Stimulated activated CD8-positive, alpha-beta memory T cell treated with anti-CD3 and anti-CD28 coated beads, Interleukin-12 subunit alpha, Interleukin-12 subunit beta, amount 100 ng/mL, for 1 hour (primary cell): ENCODE results near the gene GRIK4.

Source experiments
- DNase-seq: peaks from one replicate; pipeline ENCODE4 v3.0.0-alpha.2; 2020; ENCODE audit warnings: low read depth

Gene GRIK4

GRCh38 chr11:120675171-120675570 is 163.6 kb downstream of the GRIK4 start:
- DNase-seq = no peak

DNA sequence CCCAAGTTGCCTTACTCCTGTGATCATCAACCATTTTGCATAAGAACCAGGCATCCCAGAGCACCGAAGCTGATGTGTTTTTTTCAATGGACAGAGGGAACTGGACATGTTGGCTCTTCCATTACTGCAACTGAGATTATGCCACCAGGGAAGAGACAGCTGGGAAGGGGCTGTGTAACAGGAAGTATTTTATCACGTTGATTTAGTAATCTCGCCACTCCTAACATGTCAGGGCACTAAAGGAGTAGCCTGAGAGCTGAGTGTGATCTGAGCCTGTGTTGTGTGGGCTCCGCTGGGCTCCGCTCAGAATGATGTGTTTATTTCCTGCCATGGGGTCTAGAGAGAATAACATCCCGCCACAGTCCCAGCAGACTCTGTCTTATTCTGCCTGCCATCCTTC is 165.4 kb downstream of the GRIK4 start:
- DNase-seq = no peak

DNA sequence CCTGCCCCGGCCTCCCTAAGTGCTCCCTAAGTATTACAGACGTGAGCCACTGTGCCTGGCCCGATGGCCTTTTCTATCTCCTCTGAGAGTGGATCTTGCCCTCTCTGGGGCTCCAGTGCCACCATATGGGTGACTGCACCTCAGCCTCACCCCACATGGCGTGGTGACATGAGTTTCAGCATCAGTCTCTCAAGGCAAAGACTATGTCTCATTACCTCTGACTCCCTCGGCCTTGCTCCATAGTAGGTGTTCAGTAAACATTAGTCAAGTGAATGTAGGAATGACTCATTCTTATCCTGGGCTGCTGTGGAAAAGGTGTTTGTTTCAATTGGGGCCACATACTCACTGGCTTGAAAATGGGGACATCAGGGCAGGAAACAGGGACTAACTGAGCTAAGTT is 168.8 kb downstream of the GRIK4 start:
- DNase-seq = no peak

DNA sequence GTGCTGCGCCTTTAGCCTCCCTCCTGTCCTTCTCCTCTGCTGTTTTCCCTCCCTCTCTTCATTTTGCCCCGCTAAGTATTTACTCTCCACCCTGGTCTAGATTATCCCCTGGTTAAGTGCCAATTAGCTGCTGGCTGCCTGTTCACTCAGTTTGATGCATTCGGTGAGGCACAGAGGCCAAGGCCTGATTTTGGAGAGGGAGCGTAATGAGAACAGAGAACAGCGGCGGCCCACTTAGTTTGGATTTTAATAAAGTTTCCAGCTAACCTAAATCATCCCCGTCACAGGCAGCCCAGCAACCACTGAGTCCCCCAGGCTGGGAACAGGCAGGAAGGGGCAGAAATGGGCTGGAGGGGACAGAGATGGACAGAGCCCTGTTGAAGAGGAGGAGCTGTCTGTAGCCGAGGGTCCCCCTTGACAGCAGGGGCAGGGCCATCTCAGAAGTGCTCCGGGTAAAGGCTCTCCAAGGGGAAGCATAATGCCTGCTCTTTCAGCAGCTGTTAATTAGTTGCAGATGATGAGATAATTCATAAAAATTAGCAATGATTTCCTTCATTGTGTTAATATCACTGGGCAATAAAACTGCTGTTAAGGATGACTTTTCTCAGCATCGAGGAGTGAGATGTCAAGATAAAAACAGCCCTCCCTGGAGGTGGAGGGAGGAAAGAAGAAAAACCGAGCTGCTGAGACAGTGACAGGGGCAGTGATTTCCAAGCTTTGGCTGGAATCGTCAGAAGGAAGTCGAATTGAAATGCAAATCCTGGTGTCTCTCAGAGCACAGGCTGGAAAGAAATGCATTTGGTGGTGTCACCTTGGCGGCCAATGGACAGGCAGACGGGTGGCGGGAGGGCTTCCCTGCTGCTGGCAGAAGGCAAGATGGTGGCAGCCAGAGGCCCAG is 170.1 kb downstream of the GRIK4 start:
- DNase-seq = no peak

DNA sequence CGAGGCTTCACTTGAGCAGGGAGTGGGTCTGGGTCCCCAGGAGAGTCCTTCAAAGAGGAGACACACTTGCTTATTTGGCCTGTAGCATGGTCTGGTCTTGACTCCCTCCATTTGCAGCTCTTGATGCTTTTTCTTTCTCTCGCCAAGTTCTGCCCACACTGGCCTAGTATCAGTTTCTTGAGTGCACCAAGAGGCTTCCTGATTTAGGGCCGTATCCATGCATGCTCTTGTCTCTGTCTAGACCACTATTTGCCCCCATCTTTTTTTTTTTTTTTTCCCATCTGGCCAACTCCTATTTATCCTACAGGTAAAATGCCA is 170.7 kb downstream of the GRIK4 start:
- DNase-seq = no peak

- DNase-seq = no peak
Measured at GRCh38 chr11:120682866-120683265, 171.3 kb downstream of the GRIK4 start.

- no peak for DNase-seq
Measured at GRCh38 chr11:120686516-120686915, 175.0 kb downstream of the GRIK4 start.

DNA sequence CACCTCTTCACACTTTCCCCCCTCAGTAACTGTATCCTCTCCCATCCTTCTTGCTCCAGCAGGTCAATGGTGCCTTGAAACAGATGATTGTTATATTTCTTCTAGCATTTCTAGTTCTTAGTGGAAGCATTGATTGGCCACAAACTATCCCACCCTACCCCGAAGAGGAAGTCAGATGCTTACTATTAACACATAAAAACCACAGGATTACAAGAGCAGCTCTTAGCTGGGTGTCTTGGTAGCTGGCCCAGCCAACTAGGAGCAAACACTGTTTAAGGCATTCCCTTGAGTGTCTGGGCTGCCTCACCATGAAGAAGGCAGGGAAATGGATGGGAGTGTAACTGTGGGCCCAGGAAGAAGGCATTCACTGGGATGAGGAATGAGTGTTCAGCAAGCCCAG is 176.6 kb downstream of the GRIK4 start:
- no peak for DNase-seq

- DNase-seq = no peak
Measured at GRCh38 chr11:120689596-120690275, 178.2 kb downstream of the GRIK4 start.

GRCh38 chr11:120690406-120690805 is 178.9 kb downstream of the GRIK4 start:
- DNase-seq = no peak

GRCh38 chr11:120694726-120695125 is 183.2 kb downstream of the GRIK4 start:
- DNase-seq = no peak

- no peak for DNase-seq
Measured at GRCh38 chr11:120695426-120695825, 183.9 kb downstream of the GRIK4 start.

GRCh38 chr11:120695939-120696338 is 184.4 kb downstream of the GRIK4 start:
- no peak for DNase-seq

DNA sequence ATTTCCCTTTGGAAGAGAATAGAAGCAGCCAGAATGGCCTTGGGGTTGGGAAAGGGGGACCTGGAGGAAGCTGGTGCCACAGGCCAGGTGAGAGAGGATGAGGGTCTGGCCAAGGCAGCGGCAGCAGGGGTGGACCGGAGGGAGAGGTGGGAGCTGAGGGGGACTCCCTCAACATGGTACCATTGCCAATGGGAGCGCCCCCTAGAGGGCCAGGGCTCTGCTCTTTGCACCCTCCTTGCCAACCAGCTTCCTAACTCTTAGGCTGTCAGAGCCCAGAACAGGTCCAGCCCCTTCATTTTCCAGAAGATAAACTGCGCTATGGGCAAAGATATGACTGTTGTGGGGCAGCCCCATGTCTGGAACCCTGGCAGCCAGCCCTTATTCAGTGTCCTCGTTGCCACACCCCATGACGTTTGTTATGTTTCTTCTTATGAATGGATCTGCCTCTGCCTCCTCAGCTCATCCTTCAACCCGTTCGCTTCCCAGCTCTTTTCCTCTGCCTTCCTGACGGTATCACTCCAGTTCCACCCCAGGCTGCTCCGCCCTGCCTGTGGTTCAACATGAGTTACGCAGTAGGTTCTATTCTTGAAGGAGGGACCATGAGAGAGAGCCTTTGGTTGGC is 185.2 kb downstream of the GRIK4 start:
- no peak for DNase-seq

- no peak for DNase-seq
Measured at GRCh38 chr11:120698918-120699317, 187.4 kb downstream of the GRIK4 start.

DNA sequence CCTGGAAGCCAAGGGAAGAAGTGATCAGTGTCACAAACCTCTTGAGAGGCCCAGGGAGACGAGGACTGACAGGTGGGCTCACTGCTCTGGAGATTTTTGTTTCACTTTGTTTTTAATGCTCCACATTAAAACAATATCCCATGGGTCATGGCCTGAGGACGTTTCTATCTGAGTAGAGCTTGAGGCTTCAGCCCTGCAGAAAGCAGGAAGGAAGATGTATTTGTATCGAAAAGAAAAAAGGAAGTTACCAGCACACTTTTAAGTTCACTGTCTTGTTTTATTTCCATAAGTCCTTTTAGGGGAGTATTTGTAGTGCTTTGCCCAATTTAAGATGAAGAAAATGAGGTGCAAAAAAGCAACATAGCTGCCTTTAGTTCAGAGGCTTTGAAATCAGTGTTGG is 191.1 kb downstream of the GRIK4 start:
- DNase-seq = no peak

- no peak for DNase-seq
Measured at GRCh38 chr11:120703358-120704152, 192.0 kb downstream of the GRIK4 start.

DNA sequence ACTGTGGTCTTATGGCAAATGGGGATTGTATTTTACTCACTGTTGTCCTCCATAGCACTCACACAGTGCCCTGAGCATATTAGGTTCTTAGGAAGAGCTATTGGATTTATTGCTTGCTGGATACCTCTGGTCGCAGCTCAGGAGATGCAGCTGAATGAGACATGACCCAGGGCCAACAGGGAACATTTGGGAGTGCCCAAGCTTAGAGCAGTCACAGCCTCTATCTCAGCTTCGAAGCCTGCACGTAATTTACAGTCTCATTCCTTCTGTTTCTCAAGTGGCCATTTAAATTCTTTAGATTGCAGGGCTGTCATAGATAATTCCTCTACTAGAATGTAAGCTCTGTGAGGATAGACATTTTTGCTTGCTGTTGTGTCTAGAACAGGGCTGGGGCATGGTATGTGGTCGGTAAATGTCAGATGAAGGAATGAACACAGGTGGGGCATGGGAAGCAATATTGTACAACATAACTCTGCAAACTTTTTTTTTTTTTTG is 192.8 kb downstream of the GRIK4 start:
- no peak for DNase-seq

DNA sequence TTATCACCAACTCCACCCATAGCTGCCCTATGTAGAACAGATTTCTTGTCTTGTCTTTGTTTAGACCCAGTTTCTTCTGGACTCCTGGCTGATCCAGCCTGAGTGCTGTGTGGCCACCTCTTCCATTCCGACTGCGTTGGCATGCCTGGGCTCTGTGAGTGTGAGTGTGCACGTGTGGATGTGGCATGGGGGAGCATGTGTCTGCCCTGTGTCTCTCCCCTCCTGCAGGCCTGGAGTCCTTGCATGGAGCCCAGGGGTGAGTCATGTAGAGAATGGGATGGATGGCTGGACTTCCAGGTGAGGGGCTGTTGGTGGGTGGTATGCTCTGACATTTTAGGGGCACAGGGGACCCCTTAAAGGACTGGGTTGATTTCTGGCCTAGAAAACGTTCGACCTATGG is 194.7 kb downstream of the GRIK4 start:
- DNase-seq = no peak

DNA sequence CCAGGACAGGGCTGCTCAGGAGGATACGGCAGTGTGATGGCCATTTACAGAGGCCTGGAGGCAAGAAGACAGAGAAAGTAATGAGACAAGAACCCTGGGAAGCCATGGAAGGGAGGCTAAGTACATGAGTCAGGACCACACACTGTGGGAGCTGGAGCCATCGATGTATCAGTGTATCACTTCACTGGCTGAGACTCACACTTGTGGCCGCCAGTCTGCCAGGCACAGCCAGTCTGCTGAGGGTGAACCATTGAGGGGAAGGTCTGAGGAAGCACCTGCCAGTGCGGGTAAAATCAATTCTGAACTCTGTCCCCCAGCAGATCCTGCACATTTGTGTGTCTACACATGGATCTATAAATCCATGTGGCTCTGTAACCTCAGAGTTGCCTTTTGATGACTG is 195.6 kb downstream of the GRIK4 start:
- no peak for DNase-seq

DNA sequence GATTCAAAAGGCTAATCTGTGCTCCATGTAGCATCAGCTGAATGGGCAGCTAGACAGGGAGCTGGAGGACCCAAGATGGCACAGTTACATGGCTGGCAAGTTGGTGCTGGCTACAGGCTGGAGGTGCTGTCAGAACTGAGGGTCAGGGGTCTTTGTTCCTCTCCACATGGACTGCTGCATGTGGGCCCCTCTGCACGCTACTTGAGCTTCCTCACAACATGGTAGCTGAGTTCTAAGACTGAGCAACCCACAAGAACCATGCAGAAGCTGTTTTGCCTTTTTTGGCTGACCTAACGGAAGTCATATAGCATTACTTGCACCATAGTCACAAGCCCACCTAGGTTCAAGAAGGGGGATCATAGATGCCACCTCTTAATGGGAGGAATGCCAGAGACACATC is 196.1 kb downstream of the GRIK4 start:
- no peak for DNase-seq

DNA sequence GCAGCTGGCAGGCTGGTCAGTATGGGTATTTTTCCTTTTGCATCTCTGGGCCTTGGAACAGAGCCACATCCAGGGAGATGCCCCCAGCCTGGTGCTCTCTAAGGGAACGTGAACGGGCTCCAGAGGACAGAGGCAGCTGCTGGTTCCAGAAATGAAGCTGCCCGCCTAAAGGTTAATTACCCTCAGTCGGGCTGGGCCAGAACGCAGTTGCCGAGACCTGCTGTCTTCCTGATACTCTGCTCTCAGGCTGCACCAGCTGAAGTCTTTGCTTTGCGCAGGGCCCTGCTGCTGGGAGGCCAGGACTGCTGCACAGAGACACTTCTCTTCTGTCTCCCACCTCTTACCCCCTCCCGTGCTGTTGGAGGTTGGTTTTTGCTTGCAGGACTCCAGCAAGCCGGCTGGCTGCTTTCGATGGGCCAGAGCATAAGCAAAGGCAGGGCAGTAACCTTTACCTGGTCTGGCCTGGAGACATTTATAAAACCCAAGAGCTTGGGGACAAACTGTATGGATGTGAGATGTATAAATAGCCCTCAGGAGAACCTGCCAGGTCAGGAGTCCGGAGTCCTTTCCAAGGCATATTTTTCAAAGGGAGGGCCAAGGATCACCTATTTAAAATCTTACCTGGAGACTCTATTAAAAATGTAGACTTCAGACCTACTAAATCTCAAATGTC is 197.1 kb downstream of the GRIK4 start:
- DNase-seq = no peak
